ENCODE data around the gene PCSK6. TPM values are rescaled to one million over a fixed set of nuclear protein-coding genes. Genes with fewer than 3 reads are reported as not detected.

Gene PCSK6
- 1 to 10 TPM; 1.1 to 1.3 TPM for total RNA-seq

- ChIA-PET POLR2A (no interaction called here), CTCF (no interaction called here)
These were observed at the start of gene PCSK6 for GRCh38 chr15:101489599-101490407. Gene PCSK6 (minus strand): TSS chr15:101489707. CDS start chr15:101489670, 37 bp downstream.

- ChIA-PET POLR2A (no interaction called here), CTCF (no interaction called here)
These were observed 49.5 kb upstream of the PCSK6 start for GRCh38 chr15:101538996-101539395.

DNA sequence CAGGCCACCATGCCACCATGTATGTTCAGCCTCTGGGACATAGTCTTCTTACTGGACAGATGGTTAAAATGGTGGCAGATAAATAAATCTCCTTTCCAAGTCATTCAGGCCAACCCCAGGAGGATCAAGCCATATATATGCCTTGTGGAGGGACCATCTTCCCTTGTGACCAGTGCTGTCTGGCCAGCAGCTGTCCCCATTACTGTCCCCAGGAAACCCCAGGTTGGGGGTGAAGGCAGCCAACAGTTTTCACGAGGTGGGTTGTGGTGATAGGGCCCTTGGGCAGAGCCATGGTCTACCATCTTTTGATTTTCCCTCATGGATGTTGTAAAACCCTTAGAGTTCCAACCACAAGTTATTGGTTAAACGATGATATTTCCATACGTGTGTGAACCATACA, 48.7 kb upstream of the PCSK6 start:
- ChIA-PET CTCF (no interaction called here), POLR2A (no interaction called here)

- CTCF ChIA-PET, result interaction anchor here (0.6 kb wide), 1 partner anchor 200 kb away, joined by 3 read pairs; no protein-coding TSS in a partner anchor
- POLR2A ChIA-PET, result no interaction called here
These were observed 48.1 kb upstream of the PCSK6 start for GRCh38 chr15:101537483-101538080.

DNA sequence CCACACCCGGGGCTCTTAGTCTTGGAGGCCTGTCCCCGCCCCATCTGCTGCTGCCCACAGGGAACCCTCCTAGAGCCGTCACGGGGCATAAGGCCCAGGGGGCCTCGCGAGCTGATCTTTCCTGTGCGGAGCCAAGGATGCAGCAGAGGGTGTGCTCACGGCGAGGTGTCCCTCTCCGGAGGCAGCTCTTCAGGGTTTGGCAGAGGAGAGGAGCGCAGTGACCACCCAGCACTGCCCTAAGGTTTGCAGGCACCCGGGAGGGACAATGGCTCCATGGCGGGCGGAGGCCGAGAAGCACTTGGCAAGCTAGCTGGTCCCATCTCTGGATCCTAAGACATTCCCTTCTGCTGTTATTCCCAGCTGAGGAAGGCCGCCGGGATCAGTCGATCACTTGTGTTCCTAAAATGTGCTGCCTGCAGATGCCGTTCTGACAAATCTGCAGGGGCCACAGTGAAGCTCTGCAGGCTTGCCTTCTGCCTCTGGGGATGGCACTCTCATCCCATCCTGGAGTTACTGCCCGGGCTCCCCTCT, 47.4 kb upstream of the PCSK6 start:
- POLR2A ChIA-PET, result no interaction called here
- CTCF ChIA-PET, result interaction anchor here (0.6 kb wide), 1 partner anchor 199 kb away, joined by 3 read pairs; no protein-coding TSS in a partner anchor

DNA sequence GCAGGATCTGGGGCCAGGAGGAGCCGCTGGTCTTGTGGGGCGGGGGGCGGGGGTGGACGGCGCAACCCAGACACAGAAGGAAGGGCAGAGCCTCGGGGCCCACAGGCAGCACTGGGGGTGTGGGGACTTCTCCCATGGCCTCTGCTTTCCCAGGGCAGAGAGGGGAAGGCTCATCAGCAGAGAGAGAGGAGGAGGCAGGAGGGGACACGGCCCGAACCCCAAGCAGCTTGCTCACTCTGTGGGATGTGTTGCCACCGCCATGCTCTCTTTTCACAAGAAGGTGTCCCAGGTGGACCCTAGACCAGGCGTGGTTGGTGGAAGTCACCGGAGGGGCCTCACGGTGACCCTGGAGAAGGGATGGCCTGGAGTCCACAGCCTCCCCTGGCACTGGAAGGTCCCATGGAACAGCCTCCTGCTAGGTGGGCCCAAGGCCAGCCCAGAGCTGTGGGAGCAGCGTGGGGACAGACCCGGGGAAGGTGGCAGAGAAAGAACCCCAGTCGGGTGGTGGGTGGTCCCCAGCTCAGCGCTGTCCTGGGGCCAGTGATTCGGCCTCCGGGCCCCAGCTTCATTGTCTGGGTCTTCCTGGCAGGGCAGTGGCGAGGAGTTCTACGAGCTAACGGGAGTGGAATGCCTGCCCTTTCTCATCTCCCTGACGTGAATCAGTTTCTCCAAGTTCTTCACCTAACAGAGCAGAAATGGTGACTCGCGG, 46.8 kb upstream of the PCSK6 start:
- ChIA-PET POLR2A (no interaction called here), CTCF (no interaction called here)

DNA sequence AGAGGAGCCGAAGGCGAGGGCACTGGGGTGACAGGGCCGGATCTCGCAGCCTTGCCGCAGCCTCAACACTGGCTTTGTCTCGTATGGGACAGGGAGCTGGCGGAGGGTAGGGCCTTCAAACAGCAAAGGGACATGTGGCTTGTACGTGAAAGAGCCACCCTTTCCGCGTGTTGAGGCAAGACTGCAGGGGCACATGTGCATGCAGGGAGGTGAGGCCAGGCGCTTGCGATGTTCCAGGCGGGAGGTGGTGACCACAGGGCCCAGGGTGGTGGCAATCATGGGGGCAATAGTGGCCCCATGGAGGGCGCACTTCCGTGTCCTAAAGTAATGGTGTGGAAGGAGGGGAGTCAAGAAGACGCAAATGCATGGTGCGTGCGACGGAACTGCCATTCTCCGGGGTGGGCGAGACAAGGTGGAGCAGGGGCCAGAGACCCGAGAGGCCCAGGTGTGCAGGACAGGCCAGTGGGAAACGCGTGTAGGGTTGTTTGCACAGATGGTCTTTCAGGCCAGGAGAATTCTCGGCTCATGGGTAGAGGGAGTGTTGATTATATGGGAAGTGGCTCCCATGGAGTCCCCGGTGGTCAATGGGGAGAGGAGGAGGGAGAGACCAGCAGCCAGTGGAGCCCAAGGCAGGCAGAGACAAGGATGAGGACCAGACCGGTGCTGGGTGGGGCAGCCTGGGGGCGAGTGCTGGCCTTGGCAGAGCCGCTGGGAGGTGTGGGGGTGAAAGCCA, 45.8 kb upstream of the PCSK6 start:
- CTCF ChIA-PET, result no interaction called here
- POLR2A ChIA-PET, result no interaction called here

- POLR2A ChIA-PET, result no interaction called here
- CTCF ChIA-PET, result no interaction called here
These were observed 45.0 kb upstream of the PCSK6 start for GRCh38 chr15:101534376-101534970.

DNA sequence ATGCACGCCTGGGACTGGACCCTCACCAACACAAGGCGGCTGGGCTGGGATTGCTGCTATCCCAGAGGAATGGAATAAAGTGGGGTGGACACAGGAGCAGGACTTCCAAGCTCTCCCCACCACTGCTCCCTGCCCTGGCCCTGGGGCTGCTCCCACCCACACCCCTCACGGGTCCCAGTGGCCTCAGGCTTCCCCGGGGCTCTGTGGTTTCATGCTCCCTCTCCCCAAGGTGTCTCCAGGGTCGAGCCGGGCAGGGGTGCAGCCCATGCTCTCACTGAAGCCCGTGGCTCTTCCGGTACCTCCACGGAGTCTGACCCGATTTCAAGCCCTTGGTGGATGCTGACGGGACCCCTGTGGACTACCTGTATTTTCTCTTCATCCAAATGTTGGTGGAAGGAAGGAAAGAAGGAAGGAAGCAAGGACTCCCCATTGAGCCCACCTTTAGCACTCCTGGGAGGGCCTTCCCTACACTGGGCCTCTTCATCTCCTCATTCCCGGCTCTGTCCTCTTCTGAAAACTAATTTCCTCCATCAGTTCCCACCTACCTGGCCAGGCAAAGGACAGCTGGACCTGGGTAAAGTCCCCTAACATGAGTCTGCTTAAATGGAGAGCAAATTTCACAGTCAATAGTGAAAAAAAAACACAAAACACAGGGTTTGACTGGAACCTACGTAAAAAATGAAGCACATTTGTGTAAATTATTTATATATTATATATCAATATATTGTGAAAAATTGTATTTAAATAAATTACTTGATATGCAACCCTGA, 44.0 kb upstream of the PCSK6 start:
- CTCF ChIA-PET, result no interaction called here
- POLR2A ChIA-PET, result no interaction called here

DNA sequence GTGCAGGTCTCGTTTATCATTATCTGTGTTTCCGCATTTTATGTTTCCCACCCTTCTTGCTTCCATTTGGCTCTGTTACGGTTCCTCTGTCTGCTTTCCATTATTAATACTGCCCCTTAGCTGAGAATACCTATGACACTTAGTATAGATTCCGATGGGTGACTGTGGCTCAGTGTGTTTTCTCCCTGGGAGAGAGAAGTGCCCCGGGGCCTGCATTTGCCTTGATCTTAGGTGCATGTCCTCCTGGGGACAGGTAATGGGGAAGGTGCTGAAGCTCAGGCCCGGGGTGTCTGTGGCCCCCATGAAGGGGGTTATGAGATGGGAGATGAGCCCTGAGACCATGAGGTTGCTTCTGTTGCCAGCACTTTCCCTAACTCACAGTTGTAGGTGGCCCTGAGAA, 43.4 kb upstream of the PCSK6 start:
- ChIA-PET POLR2A (no interaction called here), CTCF (no interaction called here)

DNA sequence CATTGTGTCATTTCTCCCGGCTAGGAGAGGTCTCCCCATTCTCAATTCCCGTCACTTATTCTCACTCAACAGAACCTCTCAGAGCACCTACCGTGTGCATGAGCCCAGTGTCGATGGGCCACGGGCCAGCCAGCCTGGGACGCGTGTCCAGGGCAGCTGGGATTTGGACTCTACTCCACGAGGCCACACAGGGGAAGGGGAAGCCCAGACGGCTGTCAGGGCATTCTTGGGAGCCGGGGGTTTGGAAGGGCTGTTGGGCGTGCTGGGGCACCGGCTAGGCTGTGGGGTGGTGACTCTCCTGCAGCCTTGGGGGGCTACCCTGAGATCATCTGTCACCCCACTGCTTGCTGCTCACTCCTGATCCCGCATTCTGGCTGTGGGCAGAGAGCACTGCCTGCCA, 41.7 kb upstream of the PCSK6 start:
- ChIA-PET POLR2A (no interaction called here), CTCF (no interaction called here)

GRCh38 chr15:101530224-101530958, 40.9 kb upstream of the PCSK6 start:
- CTCF ChIA-PET, result no interaction called here
- POLR2A ChIA-PET, result no interaction called here

DNA sequence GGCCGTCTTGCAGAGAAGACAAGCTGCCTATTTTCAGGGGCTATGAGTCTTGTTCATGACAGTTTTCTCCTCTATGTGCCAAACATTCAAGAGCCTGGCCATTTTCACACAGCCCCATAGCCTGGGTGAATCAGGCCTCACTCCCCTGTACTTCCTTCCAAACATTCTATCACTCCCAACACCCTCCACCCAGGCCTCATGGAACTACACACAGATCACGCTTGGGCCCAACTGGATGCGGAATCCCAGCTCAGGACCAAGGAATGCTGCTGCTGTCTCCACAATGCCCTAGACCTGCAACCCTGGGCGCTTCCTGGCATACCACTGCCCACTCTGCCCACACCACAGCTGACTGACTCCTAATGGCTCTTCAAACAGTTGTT, 39.4 kb upstream of the PCSK6 start:
- ChIA-PET POLR2A (no interaction called here), CTCF (no interaction called here)

DNA sequence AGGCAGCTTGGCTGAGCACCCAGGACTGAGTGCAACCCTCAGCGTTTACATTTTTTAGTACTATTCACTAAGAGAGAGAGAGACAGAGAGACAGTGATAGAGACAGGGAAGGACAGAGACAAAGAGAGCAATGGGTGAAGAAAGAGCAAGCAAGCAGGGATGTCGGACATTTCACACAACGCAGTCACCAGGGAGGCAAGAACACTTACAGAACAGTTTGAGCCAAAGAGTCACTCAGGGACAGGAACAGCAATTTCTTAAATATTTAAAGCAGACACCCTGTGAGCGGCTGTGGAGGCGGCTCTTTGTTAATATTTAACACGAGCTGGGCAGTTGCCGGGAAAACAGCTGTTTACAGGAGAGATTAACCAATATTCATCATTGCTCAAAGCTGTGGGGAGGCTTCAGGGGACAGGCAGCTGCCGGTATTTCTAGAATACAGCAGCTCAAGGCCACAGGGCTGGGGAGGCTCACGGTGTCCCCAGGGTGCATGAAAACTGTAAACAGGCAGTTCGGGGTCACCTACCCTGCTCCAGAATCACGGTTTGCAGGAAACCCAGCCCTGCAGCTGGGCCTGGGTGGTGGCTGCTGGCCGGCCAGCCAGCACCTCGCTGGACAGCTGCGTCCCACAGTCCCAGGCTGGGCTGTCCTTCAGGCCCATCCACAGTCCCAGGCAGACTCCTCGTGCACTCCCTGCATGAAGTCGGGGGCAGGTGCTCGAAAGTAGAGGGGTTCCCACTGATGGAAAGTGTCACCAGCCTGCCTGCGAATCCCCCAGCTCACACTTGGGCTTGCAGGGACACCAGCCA, 38.8 kb upstream of the PCSK6 start:
- ChIA-PET CTCF (no interaction called here), POLR2A (no interaction called here)

- ChIA-PET CTCF (no interaction called here), POLR2A (no interaction called here)
These were observed 37.4 kb upstream of the PCSK6 start for GRCh38 chr15:101526890-101527289.

DNA sequence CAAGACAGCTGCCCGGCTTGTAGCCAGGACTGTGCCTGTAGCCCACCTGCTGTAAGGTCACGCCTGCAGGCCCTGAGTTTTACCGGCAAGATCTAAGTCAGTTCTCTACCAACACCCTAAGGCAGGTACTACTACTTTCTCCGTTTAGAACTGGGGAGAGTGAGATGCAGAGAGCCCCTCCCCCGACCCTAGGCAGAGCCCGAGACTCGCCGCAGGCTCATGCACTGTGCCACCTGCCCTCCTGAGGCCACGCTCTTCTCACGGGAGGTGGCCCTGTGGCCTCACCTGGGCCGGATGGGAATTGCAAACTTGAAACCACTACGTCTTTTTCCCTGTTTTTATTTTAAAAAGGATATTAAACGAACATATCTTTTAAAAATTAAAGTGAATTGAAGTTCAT, 36.9 kb upstream of the PCSK6 start:
- ChIA-PET POLR2A (no interaction called here), CTCF (interaction anchor here (0.7 kb wide), 1 partner anchor 124 kb away, joined by 4 read pairs; no protein-coding TSS in a partner anchor)

- POLR2A ChIA-PET, result no interaction called here
- CTCF ChIA-PET, result interaction anchor here (0.7 kb wide), 1 partner anchor 124 kb away, joined by 4 read pairs; no protein-coding TSS in a partner anchor
These were observed 36.5 kb upstream of the PCSK6 start for GRCh38 chr15:101526021-101526420.

Measured in activated CD8-positive, alpha-beta memory T cell treated with anti-CD3 and anti-CD28 coated beads for 36 hours (primary cell).